Adrenal gland (tissue), 12 donors: ENCODE results near the gene MUTYH. TPM values are rescaled to one million over a fixed set of nuclear protein-coding genes. Genes with fewer than 3 reads are reported as not detected.

Experiments
- polyA plus RNA-seq, 3 donors: library from polyadenylated mRNA; stranded (reverse); fragments of 200-250 nt in 2 of 3; fragments of 350-450 nt in 1 of 3; fragmentation: Illumina TruSeq in 1 of 3; extraction: RNeasy Lipid Tissue Mini Kit (QIAGEN cat#74804) in 1 of 3; gene quantifications; one replicate each; pipeline ENCODE4 v1.2.3, GENCODE V29; 2013 to 2014
- total RNA-seq, 9 donors: library from RNA; depleted of rRNA in 4 of 9; stranded (reverse); fragments of >200 nt in 4 of 9; fragments of 120-200 nt in 1 of 9; fragmentation: NEBNext Ultra II Directional in 1 of 9; extraction: Animal tissue kit (Norgen Biotek cat#: 25700) in 1 of 9; gene quantifications; one replicate each; pipeline versions ENCODE4 v1.1.0 to v1.2.4, GENCODE V29; 2013 to 2023
- donor health status: healthy with polysubstance abuse.
- donor health status: Bipolar disorder and iron deficiency.
- donor health status: DM: yes; HTN: yes; CAD: no.
- donor health status: DM: no; HTN: no; CAD: no.
- donor health status: DM: no; HTN: no; CAD: no.
- donor health status: DM: yes; HTN: yes; CAD: no.

Gene MUTYH
- total and polyA plus RNA-seq, 12 donors = 9.8 to 60.7 (median 22.2) TPM

Other genes with a start within 250 kb of the MUTYH start
- gene ZSWIM5, start 133.8 kb downstream of the MUTYH start, total RNA-seq = 10 to 100 TPM; 13.3 to 34.0 (median 20.1) TPM
- 10 to 100 TPM in 1 of 3 donors, 1 to 10 TPM in 2; 5.0 to 25.8 (median 5.6) TPM for gene ZSWIM5, start 133.8 kb downstream of the MUTYH start, polyA plus RNA-seq
- 1 to 10 TPM in 2 of 9 donors, under 1 TPM in 4, not detected in 3; 0.18 to 2.9 (median 0.37) TPM for gene HPDL, start 13.5 kb downstream of the MUTYH start, total RNA-seq
- gene HPDL, start 13.5 kb downstream of the MUTYH start, polyA plus RNA-seq = under 1 TPM; 0.16 to 0.37 (median 0.33) TPM
- gene TOE1, start 270 bp downstream of the MUTYH start, total RNA-seq = 10 to 100 TPM in 4 of 9 donors, 1 to 10 TPM in 5; 3.3 to 15.4 (median 9.8) TPM
- gene TOE1, start 270 bp downstream of the MUTYH start, polyA plus RNA-seq = 10 to 100 TPM in 2 of 3 donors, 1 to 10 TPM in 1; 8.9 to 17.7 (median 10.3) TPM
- 10 to 100 TPM in 1 of 9 donors, 1 to 10 TPM in 8; 1.1 to 21.4 (median 4.2) TPM for gene TESK2, start 150.7 kb upstream of the MUTYH start, total RNA-seq
- 1 to 10 TPM; 1.2 to 3.6 (median 1.7) TPM for gene TESK2, start 150.7 kb upstream of the MUTYH start, polyA plus RNA-seq
- 1 to 10 TPM in 6 of 9 donors, under 1 TPM in 3; 0.24 to 8.9 (median 1.4) TPM for gene CCDC163, start 159.6 kb upstream of the MUTYH start, total RNA-seq
- 1 to 10 TPM in 2 of 3 donors, under 1 TPM in 1; 0.48 to 9.2 (median 4.0) TPM for gene CCDC163, start 159.6 kb upstream of the MUTYH start, polyA plus RNA-seq
- 10 to 100 TPM in 4 of 9 donors, 1 to 10 TPM in 5; 2.3 to 12.7 (median 8.9) TPM for gene MMACHC, start 159.9 kb upstream of the MUTYH start, total RNA-seq
- gene MMACHC, start 159.9 kb upstream of the MUTYH start, polyA plus RNA-seq = 10 to 100 TPM in 1 of 3 donors, 1 to 10 TPM in 2; 2.3 to 10.3 (median 3.1) TPM
- 100 to 1,000 TPM; 343 to 908 (median 446) TPM for gene PRDX1, start 181.4 kb upstream of the MUTYH start, total RNA-seq
- 100 to 1,000 TPM; 404 to 695 (median 559) TPM for gene PRDX1, start 181.4 kb upstream of the MUTYH start, polyA plus RNA-seq
- gene AKR1A1, start 210.4 kb upstream of the MUTYH start, total RNA-seq = 100 to 1,000 TPM in 8 of 9 donors, 10 to 100 TPM in 1; 85.6 to 157 (median 119) TPM
- 100 to 1,000 TPM in 2 of 3 donors, 10 to 100 TPM in 1; 87.9 to 199 (median 165) TPM for gene AKR1A1, start 210.4 kb upstream of the MUTYH start, polyA plus RNA-seq
- 10 to 100 TPM; 32.3 to 88.3 (median 48.7) TPM for gene NASP, start 243.6 kb upstream of the MUTYH start, total RNA-seq
- gene NASP, start 243.6 kb upstream of the MUTYH start, polyA plus RNA-seq = 100 to 1,000 TPM in 2 of 3 donors, 10 to 100 TPM in 1; 59.8 to 181 (median 136) TPM